GM18519 (cell line): ENCODE measurements around the gene HK1.
"Not testable (repeated sequence)": the region's sequence is repeated elsewhere in the genome, so short reads cannot be mapped to it uniquely, and the experiment has no call there.

ENCODE experiments used
- ATAC-seq: cut with Tn5 transposase; IDR thresholded peaks from one replicate; pipeline ENCODE4 v1.9.1; 2021; ENCODE audit warnings: mild to moderate bottlenecking, moderate library complexity; ENCODE audit not compliant: unreplicated experiment, low FRiP score

Gene HK1

DNA sequence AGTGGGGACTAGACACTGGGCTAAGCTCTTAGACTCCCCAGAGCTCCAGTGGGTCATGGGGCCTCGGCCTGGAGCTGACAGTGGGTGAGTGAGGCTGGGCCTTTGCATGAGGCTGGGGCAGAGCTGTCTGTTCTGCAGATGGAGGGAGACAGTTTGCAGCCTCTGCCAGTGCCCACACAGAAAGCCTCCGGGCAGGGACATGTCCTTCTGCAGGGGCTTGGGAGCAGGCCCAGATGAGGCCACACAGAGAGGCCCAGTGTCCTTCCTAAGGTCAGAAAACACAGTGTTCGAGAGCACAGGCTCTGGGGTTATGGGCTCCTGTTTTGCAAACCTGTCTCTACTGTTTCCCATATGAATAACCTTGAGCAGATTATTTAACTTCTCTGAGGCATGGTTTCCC, 25.1 kb upstream of the HK1 start:
- ATAC-seq = no peak

DNA sequence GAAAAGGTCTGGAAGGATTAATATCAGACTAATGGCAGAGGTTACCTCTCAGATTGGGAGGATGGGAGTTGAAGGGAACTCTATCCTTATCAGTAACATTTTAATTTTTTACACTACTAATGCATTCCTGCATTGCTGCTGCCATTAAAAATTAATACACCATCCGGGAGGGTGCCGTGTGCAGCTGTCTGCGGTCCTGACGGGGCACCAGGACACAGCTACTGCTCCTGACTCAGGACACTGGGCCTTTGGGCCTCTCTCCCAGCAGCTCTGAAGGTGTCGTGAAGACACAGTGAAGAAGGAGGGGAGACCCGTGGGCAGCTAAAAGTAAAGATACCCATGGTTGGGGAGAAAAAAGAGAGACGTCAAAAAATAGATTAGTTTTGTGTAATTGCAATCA, 23.4 kb upstream of the HK1 start:
- ATAC-seq = no peak

GRCh38 chr10:69259547-69260243, 18.6 kb upstream of the HK1 start:
- no peak for ATAC-seq

- no peak for ATAC-seq
Measured at GRCh38 chr10:69261184-69261583, 17.1 kb upstream of the HK1 start.

DNA sequence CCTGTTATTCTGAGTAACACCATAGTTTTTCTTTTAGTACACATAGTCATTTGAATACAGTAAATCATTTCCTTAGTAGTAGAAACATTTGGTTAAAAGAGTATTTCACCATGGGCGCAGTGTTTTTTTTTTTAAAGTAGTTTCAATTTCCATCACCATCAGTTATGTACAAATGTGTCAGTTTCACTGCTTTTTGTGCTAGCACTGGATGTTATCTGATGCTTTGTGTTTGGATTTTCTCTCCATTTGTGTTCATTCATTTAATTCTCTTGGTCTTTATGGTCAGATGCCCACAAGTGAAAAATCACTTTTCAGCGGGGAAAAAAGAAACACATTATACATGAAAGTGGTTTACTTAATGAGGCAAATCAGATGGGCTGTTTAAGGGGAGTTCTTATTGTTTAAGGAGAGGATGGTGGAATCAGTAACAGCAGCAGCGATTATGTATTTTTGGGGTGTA, 16.0 kb upstream of the HK1 start:
- ATAC-seq = no peak

- no peak for ATAC-seq
Measured at GRCh38 chr10:69265521-69265920, 12.8 kb upstream of the HK1 start.

DNA sequence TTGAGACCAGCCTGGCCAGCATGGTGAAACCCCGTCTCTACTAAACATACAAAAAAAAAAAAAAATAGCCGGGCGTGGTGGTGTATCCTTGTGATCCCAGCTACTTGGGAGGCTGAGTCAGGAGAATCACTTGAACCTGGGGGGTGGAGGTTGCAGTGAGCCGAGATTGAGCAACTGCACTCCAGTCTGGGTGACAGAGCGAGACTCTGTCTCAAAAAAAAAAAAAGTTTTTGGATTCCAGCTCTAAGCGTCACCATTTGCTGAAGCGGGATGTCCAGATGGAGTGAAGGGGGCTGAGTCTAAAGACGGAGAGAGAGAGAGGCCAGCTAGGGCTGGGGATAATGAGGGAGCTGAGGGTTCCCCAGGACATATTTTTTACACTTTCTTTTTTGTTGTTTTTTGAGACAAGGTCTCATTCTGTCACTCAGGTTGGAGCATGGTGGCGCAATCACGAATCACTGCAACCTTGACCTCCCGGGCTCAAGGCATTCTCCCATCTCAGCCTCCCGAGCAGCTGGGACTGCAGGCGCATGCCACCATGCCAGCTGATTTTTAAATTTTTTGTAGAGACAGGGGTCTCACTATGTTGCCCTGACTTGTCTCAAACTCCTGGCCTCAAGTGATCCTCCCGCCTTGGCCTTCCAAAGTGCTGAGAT, 9.4 kb upstream of the HK1 start:
- ATAC-seq = no peak

DNA sequence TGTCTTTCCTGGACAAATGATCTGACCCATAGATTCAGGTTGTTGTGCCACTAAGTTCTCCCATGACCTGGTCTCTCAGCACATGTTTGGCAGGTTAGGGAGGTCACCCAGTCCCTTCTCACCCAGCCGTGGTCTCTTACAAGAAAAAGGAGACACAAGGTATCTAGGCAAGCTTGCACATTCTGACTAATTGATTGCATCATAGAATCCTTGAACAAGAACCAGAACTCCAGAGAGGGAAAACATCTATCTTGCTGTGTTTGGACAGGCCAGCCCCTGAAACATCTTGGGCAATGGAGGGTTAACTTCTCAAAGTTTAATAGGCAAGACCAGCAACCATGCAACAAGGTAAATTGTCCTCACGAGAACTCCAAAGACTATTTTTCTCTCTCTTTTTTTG, 8.5 kb upstream of the HK1 start:
- no peak for ATAC-seq

DNA sequence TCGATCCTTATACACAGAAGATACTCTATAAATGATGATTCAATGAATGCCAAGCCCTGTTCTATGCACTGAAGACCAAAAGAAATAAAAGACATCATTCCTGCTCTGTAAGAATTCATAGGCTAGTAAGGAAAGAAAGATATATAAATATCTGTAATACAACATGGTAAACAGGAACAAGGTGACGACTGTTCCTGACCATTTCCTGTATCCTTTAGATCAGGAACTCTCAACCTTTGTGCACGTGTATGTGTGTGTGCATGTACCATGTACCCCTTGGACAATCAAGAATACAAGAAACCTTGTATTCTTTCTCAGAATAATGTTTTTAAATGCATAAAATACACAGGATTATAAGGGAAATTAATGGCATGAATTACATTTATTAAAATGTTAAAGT, 7.3 kb upstream of the HK1 start:
- ATAC-seq = no peak

- ATAC-seq = no peak
Measured at GRCh38 chr10:69272624-69273023, 5.7 kb upstream of the HK1 start.

DNA sequence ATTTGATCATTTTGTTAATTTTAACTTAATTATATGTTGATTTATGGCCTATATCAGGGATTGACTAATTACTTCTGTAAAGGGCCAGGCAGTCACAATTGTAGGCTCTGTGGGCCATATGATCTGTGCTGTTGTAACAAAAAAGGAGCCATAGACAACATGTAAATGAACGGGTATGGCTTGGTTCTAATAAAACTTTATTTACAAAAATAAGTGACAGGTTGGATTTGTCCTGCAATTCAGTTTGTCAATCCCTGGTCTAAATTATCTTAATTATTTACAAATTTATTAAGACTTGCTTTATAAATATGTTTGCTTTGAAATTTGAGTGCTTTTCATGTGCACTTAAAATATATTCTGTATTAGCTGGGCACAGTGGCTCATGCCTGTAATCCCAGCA, 2.9 kb upstream of the HK1 start:
- ATAC-seq = no peak

GRCh38 chr10:69276503-69276902, 1.8 kb upstream of the HK1 start:
- ATAC-seq = no peak

DNA sequence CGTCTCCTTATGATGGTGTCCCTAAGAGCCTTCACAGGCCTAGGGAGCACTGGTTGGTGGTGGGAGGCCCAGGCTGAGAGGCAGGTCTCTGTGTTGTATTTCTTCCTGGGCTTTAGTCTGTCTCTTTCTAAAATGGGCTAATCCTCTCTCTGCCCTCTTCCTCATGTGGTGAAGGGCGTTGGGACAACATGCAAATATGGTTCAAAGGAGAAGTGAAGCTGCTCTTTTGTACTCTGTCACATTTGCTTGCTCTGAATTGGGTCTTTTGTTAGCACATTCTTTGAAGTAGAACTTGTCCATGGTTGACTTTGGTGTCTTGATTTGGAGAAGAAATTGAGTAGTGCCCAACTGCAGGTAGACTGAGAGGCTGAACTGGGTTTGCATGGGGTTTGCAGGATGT, 814 bp downstream of the HK1 start:
- no peak for ATAC-seq

- ATAC-seq = no peak
Measured at GRCh38 chr10:69281507-69282413, 3.5 kb downstream of the HK1 start.

GRCh38 chr10:69284402-69284801, 6.1 kb downstream of the HK1 start:
- ATAC-seq = not testable (repeated sequence)

DNA sequence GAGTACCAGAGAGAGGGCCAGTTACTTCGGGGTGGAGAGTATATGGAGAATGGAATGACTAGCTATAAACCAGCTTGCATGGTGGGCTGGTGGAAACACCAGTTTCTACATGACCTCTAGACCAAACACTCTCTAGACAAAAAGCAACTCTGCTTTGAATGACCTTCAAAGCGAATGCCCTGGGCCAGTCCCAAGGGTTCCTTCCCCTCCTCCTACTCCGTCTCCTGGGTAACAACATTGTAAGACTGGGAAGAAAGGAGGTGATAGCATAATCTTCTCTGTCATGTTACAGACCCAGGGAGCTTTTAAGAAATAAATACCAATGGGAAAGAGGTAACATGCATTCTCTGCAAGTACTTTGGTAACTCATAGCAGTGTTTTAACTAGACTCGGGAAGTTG, 7.4 kb downstream of the HK1 start:
- no peak for ATAC-seq

GRCh38 chr10:69287181-69287580, 8.9 kb downstream of the HK1 start:
- ATAC-seq = no peak

DNA sequence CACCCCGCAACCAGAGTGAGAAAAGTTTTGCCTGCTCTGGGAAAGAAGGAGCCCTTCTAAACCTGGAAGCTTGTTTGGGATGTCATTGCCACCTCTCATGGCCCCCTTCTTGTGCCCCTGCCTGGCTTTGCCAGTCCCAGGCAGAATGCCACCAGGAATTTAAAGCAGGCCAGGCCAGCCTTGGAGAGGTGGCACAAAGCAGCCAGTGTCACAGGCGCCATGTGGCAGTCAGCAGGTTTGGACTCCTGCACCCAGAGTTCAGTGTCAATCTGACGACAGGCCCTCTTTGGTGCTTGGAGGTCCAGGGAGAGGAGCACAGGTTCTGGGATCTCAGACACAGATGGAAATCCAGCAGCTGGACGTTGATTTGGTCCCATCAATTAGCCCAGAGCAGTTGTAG, 12.7 kb downstream of the HK1 start:
- ATAC-seq = no peak

DNA sequence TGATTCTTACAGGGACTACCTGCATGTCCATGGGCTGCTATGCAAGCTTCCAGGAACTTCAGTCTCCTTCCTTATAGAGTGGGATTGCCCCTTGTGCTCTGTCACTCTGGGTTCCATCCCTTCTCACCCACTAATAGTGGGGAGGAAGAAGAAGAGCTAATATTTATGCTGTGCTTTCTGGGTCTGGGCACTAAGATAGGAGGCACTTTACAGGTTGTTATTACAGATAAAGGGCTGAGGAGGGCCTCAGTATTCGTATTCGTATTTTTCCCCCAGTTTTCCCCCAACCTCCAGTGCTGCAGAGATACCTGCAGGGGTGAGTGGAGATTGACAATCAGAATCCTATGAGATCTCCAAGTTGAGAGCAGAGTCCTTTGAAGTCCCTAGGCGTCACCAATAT, 14.2 kb downstream of the HK1 start:
- no peak for ATAC-seq

GRCh38 chr10:69295027-69295636, 16.8 kb downstream of the HK1 start:
- ATAC-seq = no peak

DNA sequence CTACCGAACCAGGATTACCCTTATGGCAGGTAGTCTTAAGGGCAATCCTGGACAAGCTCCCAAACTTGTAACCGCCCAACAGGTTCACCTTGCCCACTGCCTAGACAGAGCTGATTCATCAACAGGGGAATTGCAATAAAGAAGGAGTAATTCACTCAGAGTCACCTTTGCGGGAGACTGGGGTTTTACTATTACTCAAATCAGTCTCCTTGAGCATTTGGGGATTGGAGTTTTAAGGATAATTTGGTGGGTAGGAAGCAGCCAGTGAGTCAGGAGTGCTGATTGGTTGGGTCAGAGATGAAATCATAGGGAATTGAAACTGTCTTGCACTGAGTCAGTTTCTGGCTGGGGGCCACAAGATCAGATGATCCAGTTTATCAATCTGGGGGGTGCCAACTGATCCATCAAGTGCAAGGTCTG, 25.3 kb downstream of the HK1 start:
- ATAC-seq = no peak
